Measurements from ENCODE around the gene HTN1. TPM values are rescaled to one million over a fixed set of nuclear protein-coding genes. Genes with fewer than 3 reads are reported as not detected.

Gene HTN1
- total and polyA plus RNA-seq, 5 donors from 2014 or later: not detected

- no peaks in the 10 kb centered on the region for H3K36me3 Mint-ChIP-seq
- Histone ChIP-seq H3K27ac (ENCODE audit: insufficient read depth, low read length, poor library complexity, severe bottlenecking) (no peak overlapping the region), H3K4me1 (ENCODE audit: control insufficient read depth, insufficient read depth, low read length, poor library complexity, severe bottlenecking) (no peaks in the 10 kb centered on the region), H3K27me3 (ENCODE audit: control insufficient read depth, insufficient read depth, low read length) (no peaks in the 10 kb centered on the region), H3K36me3 (ENCODE audit: control insufficient read depth, insufficient read depth, low read length) (no peaks in the 10 kb centered on the region), H3K4me3 (ENCODE audit: low read depth, low read length) (no peak overlapping the region), H3K9me3 (ENCODE audit: control insufficient read depth in 2 of 2, low read length in 2 of 2) (no peaks in the 10 kb centered on the region)
- H3K9me3 Mint-ChIP-seq: peaks cover 0 to 5% (median 1%) of the 10 kb centered on the region in 7 donors
- no peak for ATAC-seq (ENCODE audit: low read depth in 2 of 2)
- H3K4me3 Mint-ChIP-seq: no peak overlapping the region
- no peaks in the 10 kb centered on the region for H3K27me3 Mint-ChIP-seq
- DNase-seq: no peak
- no peaks in the 10 kb centered on the region for H3K4me1 Mint-ChIP-seq
- H3K27ac Mint-ChIP-seq: no peak overlapping the region
Measured at GRCh38 chr4:70099206-70099605, 49.0 kb downstream of the HTN1 start.

Other genes with a start within 250 kb of the HTN1 start
- gene SULT1E1, start 190.3 kb upstream of the HTN1 start, total RNA-seq: not detected
- not detected for gene SULT1E1, start 190.3 kb upstream of the HTN1 start, polyA plus RNA-seq
- not detected for gene CSN1S1, start 119.4 kb upstream of the HTN1 start, total RNA-seq
- not detected for gene CSN1S1, start 119.4 kb upstream of the HTN1 start, polyA plus RNA-seq
- gene CSN2, start 84.7 kb upstream of the HTN1 start, total RNA-seq: not detected
- not detected for gene CSN2, start 84.7 kb upstream of the HTN1 start, polyA plus RNA-seq
- gene STATH, start 54.5 kb upstream of the HTN1 start, total RNA-seq: not detected
- not detected for gene STATH, start 54.5 kb upstream of the HTN1 start, polyA plus RNA-seq
- not detected for gene HTN3, start 22.0 kb upstream of the HTN1 start, total RNA-seq
- gene HTN3, start 22.0 kb upstream of the HTN1 start, polyA plus RNA-seq: not detected
- gene PRR27, start 103.8 kb downstream of the HTN1 start, total RNA-seq: not detected
- not detected for gene PRR27, start 103.8 kb downstream of the HTN1 start, polyA plus RNA-seq
- gene ODAM, start 145.3 kb downstream of the HTN1 start, total RNA-seq: not detected
- gene ODAM, start 145.3 kb downstream of the HTN1 start, polyA plus RNA-seq: not detected
- not detected for gene FDCSP, start 175.7 kb downstream of the HTN1 start, total RNA-seq
- not detected for gene FDCSP, start 175.7 kb downstream of the HTN1 start, polyA plus RNA-seq
- gene CSN3, start 192.2 kb downstream of the HTN1 start, total RNA-seq: not detected
- gene CSN3, start 192.2 kb downstream of the HTN1 start, polyA plus RNA-seq: not detected

Measured in CD4-positive, CD25-positive, alpha-beta regulatory T cell (primary cell).